Neuron (in vitro differentiated cells): ENCODE measurements around the gene RPGRIP1L.

ENCODE experiments used
- H2AFZ ChIP-seq: one replicate; pipeline ENCODE4 v1.6.1; 2013; ENCODE audit warnings: low read depth, mild to moderate bottlenecking, inconsistent platforms, low read length, moderate library complexity
- H3K27me3 ChIP-seq: one replicate; pipeline ENCODE4 v1.6.1; 2013; ENCODE audit warnings: low read length; ENCODE audit not compliant: insufficient read depth
- H3K36me3 ChIP-seq: one replicate; pipeline ENCODE4 v1.6.1; 2013; ENCODE audit warnings: low read length; ENCODE audit not compliant: insufficient read depth
- H3K4me1 ChIP-seq: one replicate; pipeline ENCODE4 v1.6.1; 2013; ENCODE audit warnings: low read length; ENCODE audit not compliant: insufficient read depth
- H3K4me3 ChIP-seq: 2 replicates; pipeline ENCODE4 v1.5.1; 2013; ENCODE audit warnings: mild to moderate bottlenecking, low read length, moderate library complexity
- H3K9me3 ChIP-seq: one replicate; pipeline ENCODE4 v1.6.1; 2013; ENCODE audit warnings: low read length

Gene RPGRIP1L

DNA sequence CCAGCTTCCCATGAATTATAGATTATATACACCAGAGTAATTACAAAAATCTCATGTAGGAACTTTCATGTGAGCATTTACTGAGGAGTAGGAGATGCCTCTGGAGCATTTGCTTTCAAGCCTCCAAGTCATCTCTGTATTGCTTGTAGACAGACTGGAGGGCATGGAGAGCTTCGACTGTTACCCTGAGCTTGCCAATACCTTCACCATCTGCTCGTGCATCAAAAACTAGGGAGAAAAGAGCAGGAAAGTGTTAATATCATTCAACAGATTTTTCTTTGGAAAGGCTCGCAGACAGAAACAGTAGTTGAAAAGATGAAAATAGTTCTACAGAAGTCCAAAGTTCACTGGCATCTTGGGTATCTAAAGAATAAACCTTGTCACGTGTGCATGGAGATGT, 101.7 kb downstream of the RPGRIP1L start:
- Histone ChIP-seq H3K36me3 (peaks cover 26% of the 10 kb centered on the region), H2AFZ (no peak overlapping the region), H3K27me3 (no peaks in the 10 kb centered on the region), H3K9me3 (peaks cover 2% of the 10 kb centered on the region), H3K4me3 (no peak overlapping the region), H3K4me1 (no peaks in the 10 kb centered on the region)

DNA sequence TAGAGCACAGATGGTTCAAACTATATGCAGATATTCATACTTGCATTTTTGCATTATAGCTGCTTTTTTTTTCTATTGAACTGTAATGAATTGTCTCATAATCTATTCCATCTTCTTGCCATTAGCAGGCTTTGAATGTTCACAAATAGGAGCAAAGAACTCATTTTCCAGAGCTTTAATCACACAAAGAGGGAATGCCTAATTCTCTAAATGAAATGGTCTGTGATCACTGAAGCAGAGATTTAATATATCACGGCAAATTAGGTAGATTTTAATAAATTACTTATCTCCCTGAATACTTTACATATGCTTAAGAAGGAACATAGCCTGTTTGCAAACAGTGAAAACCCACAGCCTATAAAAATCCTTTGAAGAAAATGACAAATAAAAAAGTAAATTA, 103.0 kb downstream of the RPGRIP1L start:
- H2AFZ ChIP-seq = no peak overlapping the region
- H3K9me3 ChIP-seq = peaks cover 10% of the 10 kb centered on the region
- H3K27me3 ChIP-seq = no peaks in the 10 kb centered on the region
- peaks cover 26% of the 10 kb centered on the region for H3K36me3 ChIP-seq
- no peak overlapping the region for H3K4me3 ChIP-seq
- no peaks in the 10 kb centered on the region for H3K4me1 ChIP-seq

DNA sequence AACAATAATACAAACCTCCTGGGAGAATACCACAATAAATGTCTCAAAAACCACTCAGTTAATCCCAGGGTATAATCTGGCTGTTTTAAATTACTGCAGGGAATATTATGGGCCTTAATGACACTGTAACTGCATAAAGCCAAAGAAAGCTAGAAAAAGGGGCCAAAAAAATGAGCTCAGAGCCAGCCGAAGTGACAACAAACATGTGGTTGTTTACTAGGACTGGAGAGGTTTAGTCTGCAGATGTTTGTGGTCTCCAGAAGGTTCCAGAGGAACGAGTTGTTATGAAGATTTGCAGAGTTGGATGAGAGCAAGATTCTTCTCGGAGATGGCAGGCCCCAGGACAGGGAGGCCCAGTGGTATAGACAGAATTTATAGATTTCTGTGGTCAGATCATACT, 103.5 kb downstream of the RPGRIP1L start:
- Histone ChIP-seq H3K27me3 (no peaks in the 10 kb centered on the region), H2AFZ (no peak overlapping the region), H3K4me3 (no peak overlapping the region), H3K9me3 (peaks cover 8% of the 10 kb centered on the region), H3K36me3 (peaks cover 23% of the 10 kb centered on the region), H3K4me1 (no peaks in the 10 kb centered on the region)

DNA sequence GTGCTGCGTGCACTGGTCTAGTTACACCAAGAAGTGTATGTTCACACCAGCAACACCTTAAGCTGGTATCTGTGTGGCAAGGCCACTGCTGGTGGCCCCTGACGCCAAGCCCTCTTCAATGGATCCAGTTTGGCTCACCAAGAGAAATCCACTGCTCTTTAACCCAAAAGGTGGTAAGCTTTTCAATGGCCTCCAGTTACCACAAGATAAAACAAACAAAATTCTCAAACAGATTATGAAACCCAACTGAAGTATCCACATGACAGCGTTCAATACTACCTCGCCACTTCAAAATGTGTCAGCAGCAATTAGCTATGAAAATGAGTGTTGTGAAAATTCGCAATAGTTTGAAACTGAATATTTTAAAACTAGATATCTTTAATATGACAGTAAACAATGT, 104.1 kb downstream of the RPGRIP1L start:
- Histone ChIP-seq H3K27me3 (no peaks in the 10 kb centered on the region), H3K4me1 (no peaks in the 10 kb centered on the region), H3K36me3 (peaks cover 21% of the 10 kb centered on the region), H3K9me3 (peaks cover 8% of the 10 kb centered on the region), H3K4me3 (no peak overlapping the region), H2AFZ (no peak overlapping the region)

DNA sequence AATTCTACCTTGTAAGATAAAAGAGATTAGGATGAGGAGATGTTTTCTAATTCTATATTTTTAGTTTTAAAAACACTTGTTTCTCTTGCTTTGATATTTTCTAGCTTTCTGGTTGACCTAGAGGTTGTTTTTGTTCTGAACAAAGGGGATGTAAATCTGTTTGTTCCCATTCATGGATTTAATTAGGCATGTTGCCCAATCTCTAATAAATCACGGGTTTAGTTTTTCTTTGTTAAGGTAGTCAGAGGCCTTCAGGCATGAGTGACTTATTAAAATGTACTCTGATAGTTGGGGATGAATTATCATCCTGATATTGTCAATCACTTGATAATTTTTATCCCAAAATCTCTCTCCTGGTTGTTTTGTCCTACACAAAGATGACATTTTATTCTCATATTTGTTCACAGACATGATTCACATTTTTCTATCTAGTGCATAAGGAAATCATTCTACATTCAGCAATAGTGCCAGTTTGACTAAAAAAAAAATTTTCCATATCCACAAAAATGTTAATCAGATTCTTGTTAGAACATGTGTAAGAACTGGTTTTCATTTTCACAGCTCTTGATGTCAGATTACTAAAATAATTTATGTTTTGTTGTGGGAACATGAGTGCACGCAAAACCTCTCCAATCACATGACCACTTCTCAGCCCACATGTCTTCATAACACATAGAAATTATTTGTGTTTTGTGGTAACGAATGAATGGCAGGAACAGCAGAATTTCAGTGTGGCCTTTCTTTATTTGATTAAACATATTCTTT, 105.0 kb downstream of the RPGRIP1L start:
- H2AFZ ChIP-seq = no peak overlapping the region
- no peaks in the 10 kb centered on the region for H3K4me1 ChIP-seq
- peaks cover 14% of the 10 kb centered on the region for H3K36me3 ChIP-seq
- peaks cover 8% of the 10 kb centered on the region for H3K9me3 ChIP-seq
- no peaks in the 10 kb centered on the region for H3K27me3 ChIP-seq
- no peak overlapping the region for H3K4me3 ChIP-seq

DNA sequence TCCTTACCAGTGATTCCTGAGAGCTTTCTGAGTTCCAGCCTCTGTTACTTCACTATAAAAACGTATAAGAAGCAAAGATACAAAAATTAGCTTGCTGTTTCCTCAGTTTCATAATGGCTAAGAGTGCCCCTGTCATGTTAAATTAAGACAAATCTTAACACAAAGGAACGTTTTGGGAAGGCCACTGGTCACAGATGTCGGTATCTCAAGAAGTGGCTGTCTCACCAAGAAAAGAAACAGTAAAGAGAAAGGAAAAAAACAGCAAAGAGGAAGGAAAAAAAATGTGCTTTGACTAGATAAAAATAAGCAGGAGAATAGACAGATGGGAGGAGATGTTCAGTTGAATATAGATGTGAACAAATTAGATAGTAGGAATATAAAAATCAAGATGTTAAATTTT, 105.9 kb downstream of the RPGRIP1L start:
- Histone ChIP-seq H3K4me3 (no peak overlapping the region), H3K27me3 (no peaks in the 10 kb centered on the region), H3K36me3 (peaks cover 12% of the 10 kb centered on the region), H2AFZ (no peak overlapping the region), H3K9me3 (peaks cover 8% of the 10 kb centered on the region), H3K4me1 (no peaks in the 10 kb centered on the region)

DNA sequence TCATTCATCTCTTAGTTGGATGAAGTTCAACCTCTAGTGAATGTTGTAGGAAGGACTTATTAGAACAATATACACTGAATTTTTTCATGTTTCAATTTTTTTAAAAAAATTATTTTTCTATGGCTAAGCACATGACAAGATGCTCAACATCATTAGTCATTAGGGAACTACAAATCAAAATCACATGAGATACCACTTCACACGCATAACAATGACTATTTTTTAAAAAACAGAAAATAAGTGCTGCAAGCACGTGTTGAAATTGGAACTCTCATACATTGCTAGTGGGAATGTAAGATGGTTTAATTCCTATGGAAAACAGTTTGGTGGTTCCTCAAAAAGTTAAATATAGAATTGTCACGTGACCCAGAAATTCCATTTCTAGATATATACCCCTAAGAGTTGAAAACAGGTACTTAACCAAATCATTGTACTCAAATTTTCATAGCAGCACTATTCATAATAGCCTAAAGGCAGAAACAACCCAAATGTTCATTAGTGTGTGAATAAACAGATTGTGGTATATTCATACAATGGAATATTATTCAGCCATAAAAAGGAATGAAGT, 115.5 kb downstream of the RPGRIP1L start:
- no peak overlapping the region for H2AFZ ChIP-seq
- no peak overlapping the region for H3K4me3 ChIP-seq
- H3K27me3 ChIP-seq = no peaks in the 10 kb centered on the region
- H3K9me3 ChIP-seq = no peaks in the 10 kb centered on the region
- H3K4me1 ChIP-seq = no peaks in the 10 kb centered on the region
- H3K36me3 ChIP-seq = no peaks in the 10 kb centered on the region

DNA sequence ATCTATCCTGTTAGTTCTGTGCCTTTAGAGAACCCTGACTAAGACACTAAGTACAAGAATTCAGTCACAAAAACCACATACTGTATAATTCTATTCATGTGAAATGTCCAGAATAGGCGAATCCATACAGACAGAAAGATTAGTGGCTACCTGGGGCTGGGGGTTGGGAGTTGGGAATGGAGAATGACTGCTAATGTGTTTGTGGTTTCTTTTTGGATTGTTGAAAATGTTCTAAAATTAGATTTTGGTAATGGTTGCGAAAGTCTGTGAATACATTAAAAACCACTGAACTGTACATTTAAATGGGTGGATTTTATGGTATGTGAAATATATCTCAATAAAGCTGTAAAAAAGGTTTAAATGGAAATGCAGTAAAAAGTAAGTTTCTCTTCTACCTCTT, 120.3 kb downstream of the RPGRIP1L start:
- Histone ChIP-seq H3K4me3 (no peak overlapping the region), H3K36me3 (no peaks in the 10 kb centered on the region), H3K27me3 (no peaks in the 10 kb centered on the region), H2AFZ (no peak overlapping the region), H3K4me1 (no peaks in the 10 kb centered on the region), H3K9me3 (no peaks in the 10 kb centered on the region)

DNA sequence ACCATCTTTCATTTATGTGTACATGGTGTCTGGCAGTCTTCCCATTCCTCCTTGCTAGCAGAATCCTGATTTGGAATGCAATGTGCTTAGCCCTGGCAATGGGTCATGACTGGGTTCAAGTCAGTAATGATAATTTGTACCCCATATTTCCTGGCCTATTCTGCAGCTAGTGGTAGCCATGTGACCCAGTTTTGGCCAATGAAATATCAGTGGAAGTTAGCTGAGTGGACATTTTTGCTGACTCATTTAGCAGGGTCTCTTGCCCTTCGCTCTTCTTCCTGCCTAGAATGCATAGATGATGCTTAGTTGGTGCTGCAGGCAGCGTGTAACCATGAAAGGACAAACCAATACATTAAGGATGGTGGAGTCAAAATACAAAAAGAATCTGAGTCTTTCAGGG, 121.9 kb downstream of the RPGRIP1L start:
- no peak overlapping the region for H3K4me3 ChIP-seq
- H3K4me1 ChIP-seq = no peaks in the 10 kb centered on the region
- no peak overlapping the region for H2AFZ ChIP-seq
- H3K36me3 ChIP-seq = no peaks in the 10 kb centered on the region
- no peaks in the 10 kb centered on the region for H3K9me3 ChIP-seq
- no peaks in the 10 kb centered on the region for H3K27me3 ChIP-seq

DNA sequence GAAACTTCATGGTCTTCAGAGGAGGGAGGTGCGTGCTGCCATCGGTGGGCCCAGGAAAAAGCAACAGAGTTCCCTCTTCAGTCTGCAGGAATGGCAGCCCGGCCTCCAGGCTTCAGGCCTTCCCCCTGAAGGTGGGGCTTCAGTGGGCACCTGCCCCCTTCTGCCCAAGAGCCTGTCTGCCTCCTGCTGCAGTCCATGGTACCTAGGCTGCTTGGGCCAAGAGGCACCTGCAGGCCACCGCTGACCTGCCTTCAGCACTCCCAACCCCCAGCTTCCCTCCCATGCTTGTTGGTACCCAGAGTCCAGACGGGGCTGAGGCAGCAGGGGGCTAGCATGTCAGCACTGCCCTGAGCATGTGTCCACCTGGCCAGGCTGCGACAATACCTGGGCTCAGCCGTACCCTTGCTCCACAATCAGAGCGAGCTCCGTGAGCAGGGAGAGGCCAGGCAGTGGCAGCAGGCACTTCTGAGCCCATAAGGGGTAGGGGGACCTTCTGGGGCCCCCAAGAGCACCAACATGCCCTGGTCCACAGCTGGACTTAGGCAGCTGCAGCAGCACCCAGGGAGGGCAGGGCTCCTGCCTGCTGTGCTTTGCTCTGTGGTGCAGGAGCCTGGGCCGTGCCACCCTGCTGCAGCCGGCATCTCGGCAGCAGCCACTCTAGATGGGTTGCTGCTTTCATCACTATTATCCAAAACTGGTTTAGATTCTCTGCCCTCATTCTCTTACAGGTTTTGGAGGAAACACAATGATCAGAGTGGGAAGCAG, 123.4 kb downstream of the RPGRIP1L start:
- no peak overlapping the region for H3K4me3 ChIP-seq
- no peaks in the 10 kb centered on the region for H3K36me3 ChIP-seq
- no peaks in the 10 kb centered on the region for H3K9me3 ChIP-seq
- no peaks in the 10 kb centered on the region for H3K27me3 ChIP-seq
- no peaks in the 10 kb centered on the region for H3K4me1 ChIP-seq
- H2AFZ ChIP-seq = no peak overlapping the region

DNA sequence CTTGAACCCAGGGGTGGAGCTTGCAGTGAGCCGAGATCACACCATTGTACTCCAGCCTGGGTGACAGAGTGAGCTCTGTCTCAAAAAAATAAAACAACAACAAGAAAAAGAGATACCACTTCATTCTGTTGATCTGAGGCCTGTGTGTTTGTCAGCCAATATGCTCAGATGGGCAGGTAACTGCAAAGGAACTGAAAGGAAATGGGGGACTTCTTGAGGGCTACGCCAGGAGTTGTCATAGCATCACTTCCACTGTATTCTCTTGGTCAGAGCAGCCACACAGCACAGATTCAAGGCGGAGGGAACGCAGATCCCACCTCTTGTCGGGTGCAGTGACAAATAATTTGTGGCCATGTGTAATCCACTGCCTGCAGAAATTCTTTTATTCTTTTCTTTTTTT, 126.8 kb downstream of the RPGRIP1L start:
- H3K27me3 ChIP-seq = no peaks in the 10 kb centered on the region
- no peak overlapping the region for H2AFZ ChIP-seq
- no peak overlapping the region for H3K4me3 ChIP-seq
- H3K36me3 ChIP-seq = no peaks in the 10 kb centered on the region
- no peaks in the 10 kb centered on the region for H3K9me3 ChIP-seq
- H3K4me1 ChIP-seq = no peaks in the 10 kb centered on the region

DNA sequence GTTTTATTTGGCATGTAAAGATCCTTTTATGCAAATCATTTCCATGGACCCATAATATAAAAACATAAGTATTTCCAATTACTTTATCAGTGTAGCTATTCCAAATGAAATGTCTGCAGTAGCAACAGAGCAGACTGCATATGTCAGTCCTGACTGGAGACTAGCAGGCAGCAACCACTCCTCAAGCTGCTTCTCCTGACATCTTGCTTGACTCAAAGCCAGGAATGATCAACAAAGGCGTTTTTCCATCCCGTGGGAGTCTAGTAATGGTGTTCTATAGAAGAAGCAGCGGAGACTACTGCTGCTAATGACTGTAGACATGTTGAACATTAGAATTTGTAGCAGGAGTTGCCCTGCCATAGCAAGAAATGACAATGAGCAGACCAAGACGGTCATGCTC, 127.4 kb downstream of the RPGRIP1L start:
- Histone ChIP-seq H3K36me3 (no peaks in the 10 kb centered on the region), H3K9me3 (no peaks in the 10 kb centered on the region), H3K4me1 (no peaks in the 10 kb centered on the region), H3K4me3 (no peak overlapping the region), H2AFZ (no peak overlapping the region), H3K27me3 (no peaks in the 10 kb centered on the region)

DNA sequence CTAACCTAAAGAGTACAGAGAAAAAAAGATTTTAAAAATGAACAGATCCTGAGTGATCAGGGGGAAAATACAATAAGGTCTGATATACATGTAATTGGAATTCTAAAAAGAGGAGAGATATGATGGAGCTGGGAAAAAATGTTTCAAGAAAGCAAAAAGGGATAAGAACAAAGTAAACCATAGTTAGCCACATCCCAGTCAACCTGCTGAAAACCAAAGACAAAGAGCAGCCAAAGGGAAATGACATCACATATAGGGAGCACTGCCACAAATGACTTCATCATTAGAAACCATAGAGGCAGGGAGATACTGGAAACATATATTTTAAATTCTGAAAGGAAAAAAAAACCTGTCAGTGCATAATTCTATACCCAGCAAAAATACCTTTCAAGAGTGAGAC, 131.9 kb downstream of the RPGRIP1L start:
- H3K4me3 ChIP-seq = no peak overlapping the region
- H3K4me1 ChIP-seq = no peaks in the 10 kb centered on the region
- no peaks in the 10 kb centered on the region for H3K27me3 ChIP-seq
- no peaks in the 10 kb centered on the region for H3K36me3 ChIP-seq
- no peaks in the 10 kb centered on the region for H3K9me3 ChIP-seq
- no peak overlapping the region for H2AFZ ChIP-seq
